HEK293 (cell line): Measurements from ENCODE around the gene DNAJB14.

Experiments used
- ATF2 ChIP-seq: fragments of 450-650 bp; formaldehyde crosslinking; IDR thresholded peaks from 2 replicates; pipeline ENCODE4 v1.5.1; 2016; ENCODE audit warnings: missing biosample characterization, missing genetic modification characterization, low read depth
- GLI4 ChIP-seq: fragments of 450-650 bp; formaldehyde crosslinking; IDR thresholded peaks from 2 replicates; pipeline ENCODE4 v1.5.1; 2016; ENCODE audit warnings: missing biosample characterization, missing genetic modification characterization
- KLF16 ChIP-seq: fragments of 450-650 bp; formaldehyde crosslinking; IDR thresholded peaks from 2 replicates; pipeline ENCODE4 v1.5.1; 2017; ENCODE audit warnings: missing biosample characterization, missing genetic modification characterization
- KLF9 ChIP-seq: fragments of 450-650 bp; formaldehyde crosslinking; IDR thresholded peaks from 2 replicates; pipeline ENCODE4 v1.5.1; 2016; ENCODE audit warnings: missing biosample characterization, missing genetic modification characterization, low read depth
- SCRT2 ChIP-seq: fragments of 450-650 bp; formaldehyde crosslinking; IDR thresholded peaks from 2 replicates; pipeline ENCODE4 v1.5.1; 2016; ENCODE audit warnings: missing biosample characterization, missing genetic modification characterization
- YY2 ChIP-seq: fragments of 450-650 bp; formaldehyde crosslinking; IDR thresholded peaks from 2 replicates; pipeline ENCODE4 v1.5.1; 2016; ENCODE audit warnings: missing biosample characterization, missing genetic modification characterization
- ZBTB20 ChIP-seq: fragments of 450-650 bp; formaldehyde crosslinking; IDR thresholded peaks from 2 replicates; pipeline ENCODE4 v1.5.1; 2016; ENCODE audit warnings: missing biosample characterization, missing genetic modification characterization
- ZNF132 ChIP-seq: fragments of 450-650 bp; formaldehyde crosslinking; IDR thresholded peaks from 2 replicates; pipeline ENCODE4 v1.5.1; 2017; ENCODE audit warnings: missing biosample characterization, missing genetic modification characterization, borderline replicate concordance
- ZNF138 ChIP-seq: fragments of 450-650 bp; formaldehyde crosslinking; IDR thresholded peaks from 2 replicates; pipeline ENCODE4 v1.5.1; 2016; ENCODE audit warnings: missing biosample characterization, missing genetic modification characterization, borderline replicate concordance
- ZNF174 ChIP-seq: fragments of 450-650 bp; formaldehyde crosslinking; IDR thresholded peaks from 2 replicates; pipeline ENCODE4 v1.5.0; 2017; ENCODE audit warnings: missing biosample characterization, mild to moderate bottlenecking, missing genetic modification characterization
- ZNF184 ChIP-seq: fragments of 450-650 bp; IDR thresholded peaks from 2 replicates; pipeline ENCODE4 v1.5.1; 2018; ENCODE audit warnings: missing biosample characterization, mild to moderate bottlenecking, missing genetic modification characterization
- ZNF211 ChIP-seq: fragments of 450-650 bp; formaldehyde crosslinking; IDR thresholded peaks from 2 replicates; pipeline ENCODE4 v1.5.1; 2016; ENCODE audit warnings: low read depth, missing biosample characterization, missing genetic modification characterization
- ZNF24 ChIP-seq: fragments of 450-650 bp; formaldehyde crosslinking; IDR thresholded peaks from 2 replicates; pipeline ENCODE4 v1.5.1; 2016; ENCODE audit warnings: missing biosample characterization, missing genetic modification characterization
- ZNF311 ChIP-seq: fragments of 450-650 bp; formaldehyde crosslinking; IDR thresholded peaks from 2 replicates; pipeline ENCODE4 v1.5.1; 2017; ENCODE audit warnings: missing biosample characterization, missing genetic modification characterization, borderline replicate concordance
- ZNF335 ChIP-seq: fragments of 450-650 bp; formaldehyde crosslinking; conservative IDR thresholded peaks from 2 replicates; pipeline ENCODE4 v1.5.1; 2016; ENCODE audit warnings: missing biosample characterization, missing genetic modification characterization
- ZNF354C ChIP-seq: fragments of 450-650 bp; formaldehyde crosslinking; IDR thresholded peaks from 2 replicates; pipeline ENCODE4 v1.5.1; 2016; ENCODE audit warnings: missing biosample characterization, missing genetic modification characterization, low read depth, borderline replicate concordance
- ZNF366 ChIP-seq: fragments of 450-650 bp; formaldehyde crosslinking; conservative IDR thresholded peaks from 2 replicates; pipeline ENCODE4 v1.5.1; 2016; ENCODE audit warnings: missing biosample characterization, missing genetic modification characterization
- ZNF423 ChIP-seq: fragments of 450-650 bp; formaldehyde crosslinking; IDR thresholded peaks from 2 replicates; pipeline ENCODE4 v1.5.1; 2016; ENCODE audit warnings: missing biosample characterization, missing genetic modification characterization
- ZNF510 ChIP-seq: fragments of 450-650 bp; formaldehyde crosslinking; IDR thresholded peaks from 2 replicates; pipeline ENCODE4 v1.5.1; 2018; ENCODE audit warnings: mild to moderate bottlenecking, missing genetic modification characterization, missing biosample characterization; ENCODE audit not compliant: insufficient replicate concordance
- ZNF521 ChIP-seq: fragments of 450-650 bp; formaldehyde crosslinking; IDR thresholded peaks from 2 replicates; pipeline ENCODE4 v1.5.1; 2017; ENCODE audit warnings: missing biosample characterization, mild to moderate bottlenecking, missing genetic modification characterization
- ZNF529 ChIP-seq: fragments of 450-650 bp; formaldehyde crosslinking; IDR thresholded peaks from 2 replicates; pipeline ENCODE4 v1.5.1; 2017; ENCODE audit warnings: missing genetic modification characterization, missing biosample characterization; ENCODE audit not compliant: insufficient replicate concordance
- ZNF530 ChIP-seq: fragments of 450-650 bp; formaldehyde crosslinking; IDR thresholded peaks from 2 replicates; pipeline ENCODE4 v1.5.1; 2016; ENCODE audit warnings: low read depth, missing biosample characterization, missing genetic modification characterization
- ZNF544 ChIP-seq: fragments of 450-650 bp; formaldehyde crosslinking; IDR thresholded peaks from 2 replicates; pipeline ENCODE4 v1.5.0; 2017; ENCODE audit warnings: missing biosample characterization, missing genetic modification characterization
- ZNF558 ChIP-seq: fragments of 450-650 bp; formaldehyde crosslinking; IDR thresholded peaks from 2 replicates; pipeline ENCODE4 v1.5.1; 2016; ENCODE audit warnings: missing biosample characterization, missing genetic modification characterization
- ZNF596 ChIP-seq: fragments of 450-650 bp; IDR thresholded peaks from 2 replicates; pipeline ENCODE4 v1.5.0; 2018; ENCODE audit warnings: missing biosample characterization, mild to moderate bottlenecking, missing genetic modification characterization, moderate library complexity
- ZNF623 ChIP-seq: fragments of 450-650 bp; formaldehyde crosslinking; IDR thresholded peaks from 2 replicates; pipeline ENCODE4 v1.5.1; 2016; ENCODE audit warnings: missing biosample characterization, missing genetic modification characterization
- ZNF670 ChIP-seq: fragments of 450-650 bp; formaldehyde crosslinking; IDR thresholded peaks from 2 replicates; pipeline ENCODE4 v1.5.1; 2016; ENCODE audit warnings: missing biosample characterization, missing genetic modification characterization, low read depth
- ZNF701 ChIP-seq: fragments of 450-650 bp; formaldehyde crosslinking; IDR thresholded peaks from 2 replicates; pipeline ENCODE4 v1.5.1; 2016; ENCODE audit warnings: missing biosample characterization, missing genetic modification characterization
- ZNF768 ChIP-seq: fragments of 450-650 bp; formaldehyde crosslinking; IDR thresholded peaks from 2 replicates; pipeline ENCODE4 v1.5.1; 2018; ENCODE audit warnings: missing biosample characterization, mild to moderate bottlenecking, missing genetic modification characterization
- TF ChIP-seq, protein P1 (sequence below): fragments of 450-650 bp; formaldehyde crosslinking; IDR thresholded peaks from 2 replicates; pipeline ENCODE4 v1.5.1; 2016; ENCODE audit warnings: missing biosample characterization, missing genetic modification characterization
- TF ChIP-seq, protein P2 (sequence below): fragments of 450-650 bp; formaldehyde crosslinking; IDR thresholded peaks from 2 replicates; pipeline ENCODE4 v1.5.1; 2017; ENCODE audit warnings: missing biosample characterization, missing genetic modification characterization
- TF ChIP-seq, protein P3 (sequence below): fragments of 450-650 bp; formaldehyde crosslinking; IDR thresholded peaks from 2 replicates; pipeline ENCODE4 v1.5.1; 2016; ENCODE audit warnings: missing biosample characterization, missing genetic modification characterization

The DNAJB14 gene

GRCh38 chr4:99949999-99950912 lies 3.8 kb upstream of the DNAJB14 start, which contains the start of gene H2AZ1 (continued):
- TF ChIP-seq ZNF24 = peak; percentile 19; the same call in 1 of the 2 replicates
- TF ChIP-seq ZBTB20 (tag by site-specific recombination) = peak; percentile 99
- no peak for TF ChIP-seq ATF2 (tag by site-specific recombination)
- no peak for TF ChIP-seq ZNF544 (tag by site-specific recombination)
- TF ChIP-seq ZNF132 = no peak
- no peak for TF ChIP-seq ZNF211 (tag by site-specific recombination)
- TF ChIP-seq ZNF174 (tag by site-specific recombination) = no peak
- peak; percentile 51; the same call in 1 of the 2 replicates for TF ChIP-seq GLI4 (tag by site-specific recombination)
- peak; percentile 36; the same call in 1 of the 2 replicates for TF ChIP-seq SCRT2 (tag by site-specific recombination)
- TF ChIP-seq, protein P1, sequence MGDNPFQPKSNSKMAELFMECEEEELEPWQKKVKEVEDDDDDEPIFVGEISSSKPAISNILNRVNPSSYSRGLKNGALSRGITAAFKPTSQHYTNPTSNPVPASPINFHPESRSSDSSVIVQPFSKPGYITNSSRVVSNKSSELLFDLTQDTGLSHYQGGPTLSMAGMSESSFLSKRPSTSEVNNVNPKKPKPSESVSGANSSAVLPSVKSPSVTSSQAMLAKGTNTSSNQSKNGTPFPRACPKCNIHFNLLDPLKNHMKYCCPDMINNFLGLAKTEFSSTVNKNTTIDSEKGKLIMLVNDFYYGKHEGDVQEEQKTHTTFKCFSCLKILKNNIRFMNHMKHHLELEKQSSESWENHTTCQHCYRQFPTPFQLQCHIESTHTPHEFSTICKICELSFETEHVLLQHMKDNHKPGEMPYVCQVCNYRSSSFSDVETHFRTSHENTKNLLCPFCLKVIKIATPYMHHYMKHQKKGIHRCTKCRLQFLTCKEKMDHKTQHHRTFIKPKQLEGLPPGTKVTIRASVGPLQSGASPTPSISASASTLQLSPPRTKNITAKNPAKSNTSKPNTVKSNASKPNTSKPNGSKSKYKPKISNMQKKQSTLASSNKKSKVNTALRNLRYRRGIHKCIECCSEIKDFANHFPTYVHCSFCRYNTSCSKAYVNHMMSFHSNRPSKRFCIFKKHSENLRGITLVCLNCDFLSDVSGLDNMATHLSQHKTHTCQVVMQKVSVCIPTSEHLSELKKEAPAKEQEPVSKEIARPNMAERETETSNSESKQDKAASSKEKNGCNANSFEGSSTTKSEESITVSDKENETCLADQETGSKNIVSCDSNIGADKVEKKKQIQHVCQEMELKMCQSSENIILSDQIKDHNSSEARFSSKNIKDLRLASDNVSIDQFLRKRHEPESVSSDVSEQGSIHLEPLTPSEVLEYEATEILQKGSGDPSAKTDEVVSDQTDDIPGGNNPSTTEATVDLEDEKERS = no peak
- TF ChIP-seq ZNF366 (tag by site-specific recombination) = peak; percentile 97
- peak; percentile 44; the same call in 1 of the 2 replicates for TF ChIP-seq KLF16 (tag by site-specific recombination)
- no peak for TF ChIP-seq ZNF354C (tag by site-specific recombination)
- TF ChIP-seq ZNF596 (tag by site-specific recombination) = peak; percentile 79
- TF ChIP-seq ZNF521 (tag by site-specific recombination) = no peak
- no peak for TF ChIP-seq ZNF530
- no peak for TF ChIP-seq ZNF529 (tag by site-specific recombination)
- TF ChIP-seq ZNF311 (tag by site-specific recombination) = no peak
- TF ChIP-seq ZNF184 (tag by site-specific recombination) = peak; percentile 33; the same call in 1 of the 2 replicates
- TF ChIP-seq ZNF768 (tag by site-specific recombination) = no peak
- no peak for TF ChIP-seq YY2 (tag by site-specific recombination)
- TF ChIP-seq ZNF558 (tag by site-specific recombination) = no peak
- peak; percentile 36; the same call in 1 of the 2 replicates for TF ChIP-seq KLF9 (tag by site-specific recombination)
- no peak for TF ChIP-seq ZNF510 (tag by site-specific recombination)
- TF ChIP-seq, protein P2, sequence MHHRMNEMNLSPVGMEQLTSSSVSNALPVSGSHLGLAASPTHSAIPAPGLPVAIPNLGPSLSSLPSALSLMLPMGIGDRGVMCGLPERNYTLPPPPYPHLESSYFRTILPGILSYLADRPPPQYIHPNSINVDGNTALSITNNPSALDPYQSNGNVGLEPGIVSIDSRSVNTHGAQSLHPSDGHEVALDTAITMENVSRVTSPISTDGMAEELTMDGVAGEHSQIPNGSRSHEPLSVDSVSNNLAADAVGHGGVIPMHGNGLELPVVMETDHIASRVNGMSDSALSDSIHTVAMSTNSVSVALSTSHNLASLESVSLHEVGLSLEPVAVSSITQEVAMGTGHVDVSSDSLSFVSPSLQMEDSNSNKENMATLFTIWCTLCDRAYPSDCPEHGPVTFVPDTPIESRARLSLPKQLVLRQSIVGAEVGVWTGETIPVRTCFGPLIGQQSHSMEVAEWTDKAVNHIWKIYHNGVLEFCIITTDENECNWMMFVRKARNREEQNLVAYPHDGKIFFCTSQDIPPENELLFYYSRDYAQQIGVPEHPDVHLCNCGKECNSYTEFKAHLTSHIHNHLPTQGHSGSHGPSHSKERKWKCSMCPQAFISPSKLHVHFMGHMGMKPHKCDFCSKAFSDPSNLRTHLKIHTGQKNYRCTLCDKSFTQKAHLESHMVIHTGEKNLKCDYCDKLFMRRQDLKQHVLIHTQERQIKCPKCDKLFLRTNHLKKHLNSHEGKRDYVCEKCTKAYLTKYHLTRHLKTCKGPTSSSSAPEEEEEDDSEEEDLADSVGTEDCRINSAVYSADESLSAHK (tag by site-specific recombination) = 0 out of 2 replicates have a peak, but pooled peaks have one; percentile 11
- TF ChIP-seq ZNF423 (tag by site-specific recombination) = peak; percentile 35; the same call in 1 of the 2 replicates
- TF ChIP-seq ZNF701 (tag by site-specific recombination) = no peak
- no peak for TF ChIP-seq ZNF670 (tag by site-specific recombination)
- no peak for TF ChIP-seq ZNF138
- peak; percentile 65 for TF ChIP-seq ZNF335 (tag by site-specific recombination)
- peak; percentile 20; the same call in 1 of the 2 replicates for TF ChIP-seq ZNF623 (tag by site-specific recombination)
- TF ChIP-seq, protein P3, sequence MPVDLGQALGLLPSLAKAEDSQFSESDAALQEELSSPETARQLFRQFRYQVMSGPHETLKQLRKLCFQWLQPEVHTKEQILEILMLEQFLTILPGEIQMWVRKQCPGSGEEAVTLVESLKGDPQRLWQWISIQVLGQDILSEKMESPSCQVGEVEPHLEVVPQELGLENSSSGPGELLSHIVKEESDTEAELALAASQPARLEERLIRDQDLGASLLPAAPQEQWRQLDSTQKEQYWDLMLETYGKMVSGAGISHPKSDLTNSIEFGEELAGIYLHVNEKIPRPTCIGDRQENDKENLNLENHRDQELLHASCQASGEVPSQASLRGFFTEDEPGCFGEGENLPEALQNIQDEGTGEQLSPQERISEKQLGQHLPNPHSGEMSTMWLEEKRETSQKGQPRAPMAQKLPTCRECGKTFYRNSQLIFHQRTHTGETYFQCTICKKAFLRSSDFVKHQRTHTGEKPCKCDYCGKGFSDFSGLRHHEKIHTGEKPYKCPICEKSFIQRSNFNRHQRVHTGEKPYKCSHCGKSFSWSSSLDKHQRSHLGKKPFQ (tag by site-specific recombination) = no peak
